ENCODE measurements around the gene CLSTN2.

CLSTN2 gene

GRCh38 chr3:140062461-140062860 lies 127.5 kb downstream of the CLSTN2 start:
- H3K4me3 ChIP-seq (ENCODE audit: control insufficient read depth, low read depth, low read length): no peak overlapping the region
- TF ChIP-seq CTCF (IDR thresholded peaks at IDR 0.05; ENCODE audit: control insufficient read depth, insufficient read depth, low read depth, low read length, missing control alignments): no peak
- DNase-seq (ENCODE audit: low read depth): no peak

GRCh38 chr3:140067487-140067886 lies 132.5 kb downstream of the CLSTN2 start:
- no peak for DNase-seq (ENCODE audit: low read depth)
- no peak for TF ChIP-seq CTCF (IDR thresholded peaks at IDR 0.05; ENCODE audit: control insufficient read depth, insufficient read depth, low read depth, low read length, missing control alignments)
- no peak overlapping the region for H3K4me3 ChIP-seq (ENCODE audit: control insufficient read depth, low read depth, low read length)

GRCh38 chr3:140068494-140069017 lies 133.6 kb downstream of the CLSTN2 start:
- TF ChIP-seq CTCF (IDR thresholded peaks at IDR 0.05; ENCODE audit: control insufficient read depth, insufficient read depth, low read depth, low read length, missing control alignments): no peak
- DNase-seq (ENCODE audit: low read depth): no peak

GRCh38 chr3:140073278-140074045 lies 138.5 kb downstream of the CLSTN2 start:
- DNase-seq (ENCODE audit: low read depth): no peak
- TF ChIP-seq CTCF (IDR thresholded peaks at IDR 0.05; ENCODE audit: control insufficient read depth, insufficient read depth, low read depth, low read length, missing control alignments): no peak
- H3K4me3 ChIP-seq (ENCODE audit: control insufficient read depth, low read depth, low read length): no peak overlapping the region

More at GRCh38 chr3:140068494-140069017, 133.6 kb downstream of the CLSTN2 start:
- no peak overlapping the region for H3K4me3 ChIP-seq (ENCODE audit: control insufficient read depth, low read depth, low read length)

- no peak for TF ChIP-seq CTCF (IDR thresholded peaks at IDR 0.05; ENCODE audit: control insufficient read depth, insufficient read depth, low read depth, low read length, missing control alignments)
- DNase-seq (ENCODE audit: low read depth): no peak
- H3K4me3 ChIP-seq (ENCODE audit: control insufficient read depth, low read depth, low read length): no peak overlapping the region
Measured at GRCh38 chr3:140076552-140076951, 141.6 kb downstream of the CLSTN2 start.

- TF ChIP-seq CTCF (IDR thresholded peaks at IDR 0.05; ENCODE audit: control insufficient read depth, insufficient read depth, low read depth, low read length, missing control alignments): no peak
- DNase-seq (ENCODE audit: low read depth): no peak
- H3K4me3 ChIP-seq (ENCODE audit: control insufficient read depth, low read depth, low read length): no peak overlapping the region
Measured at GRCh38 chr3:140077406-140077805, 142.4 kb downstream of the CLSTN2 start.

Measured in AG09309 (cell line).